Renal cortex interstitium (tissue), 11 donors: ENCODE measurements around the gene HNRNPDL. TPM values are rescaled to one million over a fixed set of nuclear protein-coding genes. Genes with fewer than 3 reads are reported as not detected.

Source experiments
- DNase-seq, 11 donors: peaks; one replicate each; pipeline ENCODE4 v3.0.0-alpha.2; 2013; ENCODE audit warnings: low read depth in 9 of 11, low spot score in 4 of 11; ENCODE audit errors: extremely low read depth in 1 of 11
- polyA plus RNA-seq, 3 donors: library from polyadenylated mRNA; unstranded; fragments of 120-200 nt; gene quantifications; one replicate each; pipeline ENCODE4 v1.2.1, GENCODE V29; 2013; ENCODE audit not compliant: insufficient read length in 3 of 3

HNRNPDL gene
- polyA plus RNA-seq, 3 donors, result 565 to 656 (median 576) TPM

- DNase-seq, result no peak
Observed at GRCh38 chr4:82450966-82451755, 20.9 kb upstream of the HNRNPDL start.

GRCh38 chr4:82447886-82448285 is 17.6 kb upstream of the HNRNPDL start:
- DNase-seq, result no peak

- DNase-seq, result no peak
Observed at GRCh38 chr4:82439088-82439487, 8.8 kb upstream of the HNRNPDL start.

GRCh38 chr4:82437285-82438005 is 7.2 kb upstream of the HNRNPDL start:
- DNase-seq, result no peak

- no peak for DNase-seq
Observed at GRCh38 chr4:82436780-82437179, 6.5 kb upstream of the HNRNPDL start.

- DNase-seq, result no peak
Observed at GRCh38 chr4:82436130-82436529, 5.9 kb upstream of the HNRNPDL start.

GRCh38 chr4:82434949-82435348 is 4.7 kb upstream of the HNRNPDL start:
- DNase-seq, result no peak

GRCh38 chr4:82433791-82434190 is 3.5 kb upstream of the HNRNPDL start:
- no peak for DNase-seq

GRCh38 chr4:82432596-82432995 is 2.3 kb upstream of the HNRNPDL start:
- no peak for DNase-seq

GRCh38 chr4:82431831-82432230 is 1.6 kb upstream of the HNRNPDL start:
- DNase-seq, result no peak

GRCh38 chr4:82430964-82431745 is 893 bp upstream of the HNRNPDL start:
- peak in 9 of 11 donors; percentile 3 to 33 (median 21) for DNase-seq

- peak in 3 of 11 donors; percentile 37 to 64 (median 43) for DNase-seq
Observed at GRCh38 chr4:82429728-82430192, 502 bp downstream of the HNRNPDL start.

- peak; percentile 81 to 95 (median 94) for DNase-seq
Observed at GRCh38 chr4:82428969-82429727, 1.1 kb downstream of the HNRNPDL start.

GRCh38 chr4:82428526-82428968 is 1.7 kb downstream of the HNRNPDL start:
- no peak for DNase-seq

GRCh38 chr4:82425478-82425877 is 4.8 kb downstream of the HNRNPDL start:
- no peak for DNase-seq

GRCh38 chr4:82423245-82424054 is 6.8 kb downstream of the HNRNPDL start:
- DNase-seq, result no peak

- no peak for DNase-seq
Observed at GRCh38 chr4:82422616-82423015, 7.6 kb downstream of the HNRNPDL start.
